Body of pancreas (tissue), 4 donors: ENCODE measurements around the gene SH3D21. TPM values are rescaled to one million over a fixed set of nuclear protein-coding genes. Genes with fewer than 3 reads are reported as not detected.
A peak's percentile ranks its signal among the peaks of the same experiment; 100 is the strongest.

ENCODE experiments used
- ATAC-seq: fragments of 150-250 bp; one replicate; pipeline ENCODE4 v1.9.1; 2016
- DNase-seq, 4 donors: peaks; one replicate each; pipeline ENCODE4 v3.0.0-alpha.2; 2019
- H3K27ac ChIP-seq, 4 donors: fragments of 200-600 bp; sonication (generic); 1 replicate in 3 of 4; 2 replicates in 1 of 4; pipeline versions ENCODE4 v1.5.1 to v1.6.1; 2016 to 2019; ENCODE audit warnings: mild to moderate bottlenecking in 1 of 4, mixed read lengths in 1 of 4, moderate library complexity in 1 of 4
- H3K27me3 ChIP-seq, 2 donors: fragments of 200-600 bp; sonication (generic); one replicate each; pipeline ENCODE4 v1.6.0; 2016; ENCODE audit warnings: mild to moderate bottlenecking in 1 of 2
- H3K36me3 ChIP-seq, 2 donors: fragments of 200-600 bp; sonication (generic); replicated peaks in 1 of 2; 2 replicates each; pipeline ENCODE4 v1.5.1; 2016; ENCODE audit warnings: low read depth in 2 of 2; ENCODE audit not compliant: insufficient read depth in 1 of 2
- H3K4me1 ChIP-seq: fragments of 200-600 bp; sonication (generic); one replicate; pipeline ENCODE4 v1.6.0; 2016
- H3K4me3 ChIP-seq, 2 donors: fragments of 200-600 bp; sonication (generic); 1 replicate in 1 of 2; 2 replicates in 1 of 2; pipeline ENCODE4 v1.5.1; 2016 to 2019
- H3K9me3 ChIP-seq, 3 donors: fragments of 200-600 bp; sonication (generic); 1 replicate in 2 of 3; 2 replicates in 1 of 3; pipeline ENCODE4 v1.5.1; 2016
- CTCF ChIP-seq, 7 experiments: fragments of 450-650 bp in 4 of 7; fragments of 200-600 bp in 3 of 7; sonication (generic) in 3 of 7; IDR thresholded peaks; one replicate each; pipeline ENCODE4 v1.5.1; 2016 to 2019; ENCODE audit warnings: antibody characterized with exemption in 7 of 7
- POLR2A ChIP-seq, 3 donors: fragments of 450-650 bp; IDR thresholded peaks; one replicate each; pipeline ENCODE4 v1.6.1; 2016; ENCODE audit warnings: antibody characterized with exemption in 3 of 3, mild to moderate bottlenecking in 2 of 3
- WGBS, 2 donors: methylation state at CpG; one replicate each; pipeline ENCODE4 v1.1.5; 2017; 5-methylcytosine and 5-hydroxymethylcytosine counted together
- intact Hi-C: fragments of 100-400 bp; cut with DNase I; formaldehyde crosslinking; loops from one replicate; pipeline ENCODE4 v1.15.1; 2023
- total RNA-seq, 2 donors: library from RNA; depleted of rRNA; stranded (reverse); fragments of >200 nt; gene quantifications; one replicate each; pipeline ENCODE4 v1.1.0, GENCODE V29; 2016

The SH3D21 gene
- total RNA-seq, 2 donors from 2014 or later: 0.33 to 0.52 TPM

GRCh38 chr1:36351227-36351977 lies 45.2 kb downstream of the SH3D21 start:
- no peak for DNase-seq
- Histone ChIP-seq H3K27ac (peak overlapping the region in 2 of 4 donors; percentile 31 to 34), H3K4me3 (no peak overlapping the region), H3K36me3 (peaks cover 0 to 46% of the 10 kb centered on the region in 2 donors), H3K4me1 (no peaks in the 10 kb centered on the region), H3K27me3 (no peaks in the 10 kb centered on the region), H3K9me3 (no peaks in the 10 kb centered on the region)
- no peak for ATAC-seq
- WGBS, 2 donors: 75 to 85% methylated on average over 14 of the region's 14 CpGs
- intact Hi-C loops: no loop called here
- no peak for TF ChIP-seq POLR2A (IDR thresholded peaks at IDR 0.05)
- no peak for TF ChIP-seq CTCF (IDR thresholded peaks at IDR 0.05)

- H3K36me3 ChIP-seq: peaks cover 0 to 37% of the 10 kb centered on the region in 2 donors
Observed at GRCh38 chr1:36352125-36352909, 46.1 kb downstream of the SH3D21 start.

GRCh38 chr1:36352910-36353878 lies 47.0 kb downstream of the SH3D21 start:
- H3K27me3 ChIP-seq: no peaks in the 10 kb centered on the region
- H3K9me3 ChIP-seq: no peaks in the 10 kb centered on the region
- H3K4me3 ChIP-seq: no peak overlapping the region
- DNase-seq (no peak), ATAC-seq (no peak)
- H3K4me1 ChIP-seq: no peaks in the 10 kb centered on the region
- intact Hi-C loops: no loop called here
- H3K36me3 ChIP-seq: peaks cover 0 to 36% of the 10 kb centered on the region in 2 donors
- 86 to 87% methylated on average over 7 to 14 of the region's 15 CpGs for WGBS, 2 donors
- H3K27ac ChIP-seq: no peak overlapping the region
- TF ChIP-seq CTCF (IDR thresholded peaks at IDR 0.05): no peak
- no peak for TF ChIP-seq POLR2A (IDR thresholded peaks at IDR 0.05)

More at GRCh38 chr1:36352125-36352909, 46.1 kb downstream of the SH3D21 start:
- no peaks in the 10 kb centered on the region for H3K4me1 ChIP-seq
- WGBS, 2 donors: 70 to 73% methylated on average over 10 to 13 of the region's 13 CpGs
- TF ChIP-seq POLR2A (IDR thresholded peaks at IDR 0.05): no peak
- peak overlapping the region in 1 of 4 donors; percentile 31 for H3K27ac ChIP-seq
- ATAC-seq (no peak), DNase-seq (no peak)
- no peak overlapping the region for H3K4me3 ChIP-seq
- intact Hi-C loops: no loop called here
- H3K27me3 ChIP-seq: no peaks in the 10 kb centered on the region
- no peaks in the 10 kb centered on the region for H3K9me3 ChIP-seq

GRCh38 chr1:36354486-36354885 lies 48.3 kb downstream of the SH3D21 start:
- no peaks in the 10 kb centered on the region for H3K27me3 ChIP-seq
- no peak overlapping the region for H3K27ac ChIP-seq
- intact Hi-C loops: no loop called here
- peaks cover 0 to 37% of the 10 kb centered on the region in 2 donors for H3K36me3 ChIP-seq
- ATAC-seq (no peak), DNase-seq (no peak)
- H3K4me3 ChIP-seq: no peak overlapping the region
- H3K9me3 ChIP-seq: no peaks in the 10 kb centered on the region
- 89 to 94% methylated on average over 11 of the region's 11 CpGs for WGBS, 2 donors
- no peak for TF ChIP-seq POLR2A (IDR thresholded peaks at IDR 0.05)
- TF ChIP-seq CTCF (IDR thresholded peaks at IDR 0.05): no peak
- no peaks in the 10 kb centered on the region for H3K4me1 ChIP-seq
